ENCODE results near the gene NEURL4.

DNA sequence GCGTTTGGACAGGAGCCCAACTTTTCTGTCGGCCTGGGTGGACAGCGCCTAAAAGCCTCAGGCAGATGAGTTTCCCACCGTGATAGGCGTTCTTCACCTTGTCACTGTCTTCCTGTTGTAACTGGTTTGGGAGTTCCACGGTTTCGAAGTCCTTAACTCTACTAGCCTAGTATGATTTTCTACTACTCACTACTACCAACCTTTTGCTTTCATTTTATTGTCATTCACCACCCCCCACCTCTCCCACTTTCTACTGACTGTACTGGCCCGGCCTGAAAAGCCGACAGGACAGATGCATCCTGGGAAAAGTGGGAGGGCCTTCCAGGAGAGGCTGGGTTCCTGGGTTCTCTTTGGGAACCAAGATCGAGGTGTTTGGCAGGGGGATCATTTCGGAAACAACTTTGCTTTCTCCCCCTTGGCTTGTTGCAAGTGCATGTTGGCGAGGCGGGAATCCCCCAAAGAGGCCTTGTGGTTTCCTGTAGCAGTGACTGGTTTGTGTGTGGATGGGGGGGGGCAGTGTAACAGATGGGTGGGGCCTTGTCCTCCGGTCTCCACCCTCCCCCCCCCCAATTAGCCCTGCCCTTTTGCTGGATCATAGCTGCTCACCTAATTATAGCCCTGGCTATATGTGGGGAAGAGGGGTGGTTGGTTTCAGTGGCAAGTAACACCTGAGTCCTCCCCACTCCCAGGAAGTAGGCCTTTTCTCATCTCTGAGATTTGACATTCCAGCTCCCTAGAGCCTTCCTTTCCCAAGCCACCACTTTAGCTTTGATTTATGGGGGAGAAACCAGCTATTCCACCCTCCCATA, 20.3 kb downstream of the NEURL4 start:
- TF ChIP-seq, protein P1, sequence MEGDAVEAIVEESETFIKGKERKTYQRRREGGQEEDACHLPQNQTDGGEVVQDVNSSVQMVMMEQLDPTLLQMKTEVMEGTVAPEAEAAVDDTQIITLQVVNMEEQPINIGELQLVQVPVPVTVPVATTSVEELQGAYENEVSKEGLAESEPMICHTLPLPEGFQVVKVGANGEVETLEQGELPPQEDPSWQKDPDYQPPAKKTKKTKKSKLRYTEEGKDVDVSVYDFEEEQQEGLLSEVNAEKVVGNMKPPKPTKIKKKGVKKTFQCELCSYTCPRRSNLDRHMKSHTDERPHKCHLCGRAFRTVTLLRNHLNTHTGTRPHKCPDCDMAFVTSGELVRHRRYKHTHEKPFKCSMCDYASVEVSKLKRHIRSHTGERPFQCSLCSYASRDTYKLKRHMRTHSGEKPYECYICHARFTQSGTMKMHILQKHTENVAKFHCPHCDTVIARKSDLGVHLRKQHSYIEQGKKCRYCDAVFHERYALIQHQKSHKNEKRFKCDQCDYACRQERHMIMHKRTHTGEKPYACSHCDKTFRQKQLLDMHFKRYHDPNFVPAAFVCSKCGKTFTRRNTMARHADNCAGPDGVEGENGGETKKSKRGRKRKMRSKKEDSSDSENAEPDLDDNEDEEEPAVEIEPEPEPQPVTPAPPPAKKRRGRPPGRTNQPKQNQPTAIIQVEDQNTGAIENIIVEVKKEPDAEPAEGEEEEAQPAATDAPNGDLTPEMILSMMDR (conservative IDR thresholded peaks at IDR 0.05; ENCODE audit: low read depth, low read length): no peak
- TF ChIP-seq EZH2 (IDR thresholded peaks at IDR 0.05; ENCODE audit: low read length, unreplicated experiment) (no peak), EZH2phosphoT487 (IDR thresholded peaks at IDR 0.05; ENCODE audit: borderline replicate concordance, low read length) (no peak)
